Brain microvascular endothelial cell (primary cell): ENCODE data around the gene TARS1.

Experiments
- DNase-seq: peaks from one replicate; pipeline ENCODE4 v3.0.0-alpha.2; 2020
- H3K27ac ChIP-seq: fragments of 250-450 bp; sonication (Bioruptor Pico); 2 replicates; pipeline ENCODE4 v1.5.1; 2020; ENCODE audit warnings: mild to moderate bottlenecking, moderate library complexity
- H3K27me3 ChIP-seq: fragments of 250-450 bp; sonication (Bioruptor Pico); replicated peaks from 2 replicates; pipeline ENCODE4 v1.5.1; 2020; ENCODE audit warnings: mild to moderate bottlenecking
- H3K36me3 ChIP-seq: fragments of 250-450 bp; sonication (Bioruptor Pico); replicated peaks from 2 replicates; pipeline ENCODE4 v1.5.1; 2020; ENCODE audit warnings: mild to moderate bottlenecking
- H3K4me3 ChIP-seq: 2 replicates; pipeline ENCODE4 v1.5.1; 2011; ENCODE audit warnings: low read depth, mild to moderate bottlenecking, control low read depth, low read length, moderate library complexity
- in situ Hi-C: cut with HindIII; loops from 2 replicates; pipeline ENCODE4 v1.10.0; 2017; ENCODE audit warnings: low sequenced_read_pairs, low pct_ligation_motif_present
- TF ChIP-seq, protein P1 (sequence below): IDR thresholded peaks from 2 replicates; pipeline ENCODE4 v1.5.1; 2011; ENCODE audit warnings: low read depth, mild to moderate bottlenecking, moderate library complexity, low read length, control low read depth, inconsistent platforms; ENCODE audit errors: missing control alignments

Gene TARS1

DNA sequence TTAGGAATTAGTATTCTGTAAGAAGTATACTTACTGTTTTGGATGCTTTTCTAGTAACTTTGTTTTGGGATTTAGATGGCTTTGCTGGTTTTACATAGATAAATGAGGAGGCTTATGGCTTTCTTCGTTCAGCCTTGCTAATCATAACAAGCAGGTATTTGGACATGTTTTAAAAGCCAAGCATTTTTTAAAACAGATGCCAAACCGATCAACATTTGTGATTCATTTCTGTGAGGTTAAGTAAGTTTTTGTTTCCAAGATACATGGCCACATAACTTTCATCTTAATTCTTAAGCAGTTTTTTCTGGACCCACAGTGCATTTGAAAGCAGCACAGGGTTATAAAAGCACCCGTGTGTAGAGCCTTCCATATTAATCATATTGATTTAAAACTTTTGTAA lies 21.7 kb downstream of the TARS1 start:
- DNase-seq: no peak
- Histone ChIP-seq H3K27ac (no peak overlapping the region), H3K36me3 (peaks cover 90% of the 10 kb centered on the region), H3K27me3 (no peaks in the 10 kb centered on the region), H3K4me3 (no peak overlapping the region)
- TF ChIP-seq, protein P1, sequence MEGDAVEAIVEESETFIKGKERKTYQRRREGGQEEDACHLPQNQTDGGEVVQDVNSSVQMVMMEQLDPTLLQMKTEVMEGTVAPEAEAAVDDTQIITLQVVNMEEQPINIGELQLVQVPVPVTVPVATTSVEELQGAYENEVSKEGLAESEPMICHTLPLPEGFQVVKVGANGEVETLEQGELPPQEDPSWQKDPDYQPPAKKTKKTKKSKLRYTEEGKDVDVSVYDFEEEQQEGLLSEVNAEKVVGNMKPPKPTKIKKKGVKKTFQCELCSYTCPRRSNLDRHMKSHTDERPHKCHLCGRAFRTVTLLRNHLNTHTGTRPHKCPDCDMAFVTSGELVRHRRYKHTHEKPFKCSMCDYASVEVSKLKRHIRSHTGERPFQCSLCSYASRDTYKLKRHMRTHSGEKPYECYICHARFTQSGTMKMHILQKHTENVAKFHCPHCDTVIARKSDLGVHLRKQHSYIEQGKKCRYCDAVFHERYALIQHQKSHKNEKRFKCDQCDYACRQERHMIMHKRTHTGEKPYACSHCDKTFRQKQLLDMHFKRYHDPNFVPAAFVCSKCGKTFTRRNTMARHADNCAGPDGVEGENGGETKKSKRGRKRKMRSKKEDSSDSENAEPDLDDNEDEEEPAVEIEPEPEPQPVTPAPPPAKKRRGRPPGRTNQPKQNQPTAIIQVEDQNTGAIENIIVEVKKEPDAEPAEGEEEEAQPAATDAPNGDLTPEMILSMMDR: no peak
- in situ Hi-C loops: no loop called here

DNA sequence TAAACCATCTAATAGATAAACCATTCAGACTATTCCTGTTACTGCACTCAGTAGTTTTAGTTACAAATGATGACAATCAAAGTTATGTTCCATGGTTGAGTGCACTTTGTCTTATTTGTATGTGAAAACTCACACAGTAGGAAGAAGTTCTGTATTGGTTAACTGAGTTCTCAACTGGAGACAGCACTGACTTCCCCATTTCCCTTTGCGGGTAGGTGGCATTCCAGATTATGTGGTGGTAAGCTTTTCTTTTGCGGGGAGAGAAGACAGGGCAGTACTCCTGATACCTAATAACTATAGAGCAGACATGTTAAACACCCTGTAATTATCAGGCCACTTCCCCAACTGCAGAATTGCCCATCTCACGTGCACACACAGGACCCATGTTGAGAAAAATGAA lies 24.4 kb downstream of the TARS1 start:
- H3K36me3 ChIP-seq: peaks cover 84% of the 10 kb centered on the region
- TF ChIP-seq, protein P1: no peak
- no peaks in the 10 kb centered on the region for H3K27me3 ChIP-seq
- H3K27ac ChIP-seq: no peak overlapping the region
- no peak for DNase-seq
- in situ Hi-C loops: no loop called here
- no peak overlapping the region for H3K4me3 ChIP-seq

GRCh38 chr5:33468775-33469435 lies 28.1 kb downstream of the TARS1 start:
- Histone ChIP-seq H3K27me3 (no peaks in the 10 kb centered on the region), H3K36me3 (peaks cover 73% of the 10 kb centered on the region), H3K4me3 (no peak overlapping the region), H3K27ac (no peak overlapping the region)
- TF ChIP-seq, protein P1: no peak
- DNase-seq: no peak
- in situ Hi-C loops: no loop called here

GRCh38 chr5:33470544-33470943 lies 29.8 kb downstream of the TARS1 start:
- no peak overlapping the region for H3K27ac ChIP-seq
- peaks cover 68% of the 10 kb centered on the region for H3K36me3 ChIP-seq
- TF ChIP-seq, protein P1: peak; percentile 71
- peak; percentile 52 for DNase-seq
- H3K27me3 ChIP-seq: no peaks in the 10 kb centered on the region
- no peak overlapping the region for H3K4me3 ChIP-seq
- in situ Hi-C loops: no loop called here

- TF ChIP-seq, protein P1: no peak
- Histone ChIP-seq H3K4me3 (no peak overlapping the region), H3K27me3 (no peaks in the 10 kb centered on the region), H3K36me3 (peaks cover 49% of the 10 kb centered on the region), H3K27ac (no peak overlapping the region)
- in situ Hi-C loops: no loop called here
- no peak for DNase-seq
These were observed 32.1 kb downstream of the TARS1 start for GRCh38 chr5:33472805-33473409.
